Thyroid gland (tissue), 4 donors: ENCODE results near the gene TXN2.

ENCODE experiments used
- POLR2A ChIP-seq, 2 donors: fragments of 450-650 bp; IDR thresholded peaks; one replicate each; pipeline ENCODE4 v1.6.1; 2017; ENCODE audit warnings: antibody characterized with exemption in 2 of 2, mild to moderate bottlenecking in 2 of 2, moderate library complexity in 1 of 2
- TF ChIP-seq, protein P1 (sequence below), 6 experiments: fragments of 200-600 bp in 3 of 6; fragments of 450-650 bp in 3 of 6; sonication (generic) in 3 of 6; IDR thresholded peaks; one replicate each; pipeline ENCODE4 v1.5.1; 2016 to 2019; ENCODE audit warnings: antibody characterized with exemption in 6 of 6, mild to moderate bottlenecking in 2 of 6, inconsistent platforms in 1 of 6, moderate library complexity in 1 of 6

DNA sequence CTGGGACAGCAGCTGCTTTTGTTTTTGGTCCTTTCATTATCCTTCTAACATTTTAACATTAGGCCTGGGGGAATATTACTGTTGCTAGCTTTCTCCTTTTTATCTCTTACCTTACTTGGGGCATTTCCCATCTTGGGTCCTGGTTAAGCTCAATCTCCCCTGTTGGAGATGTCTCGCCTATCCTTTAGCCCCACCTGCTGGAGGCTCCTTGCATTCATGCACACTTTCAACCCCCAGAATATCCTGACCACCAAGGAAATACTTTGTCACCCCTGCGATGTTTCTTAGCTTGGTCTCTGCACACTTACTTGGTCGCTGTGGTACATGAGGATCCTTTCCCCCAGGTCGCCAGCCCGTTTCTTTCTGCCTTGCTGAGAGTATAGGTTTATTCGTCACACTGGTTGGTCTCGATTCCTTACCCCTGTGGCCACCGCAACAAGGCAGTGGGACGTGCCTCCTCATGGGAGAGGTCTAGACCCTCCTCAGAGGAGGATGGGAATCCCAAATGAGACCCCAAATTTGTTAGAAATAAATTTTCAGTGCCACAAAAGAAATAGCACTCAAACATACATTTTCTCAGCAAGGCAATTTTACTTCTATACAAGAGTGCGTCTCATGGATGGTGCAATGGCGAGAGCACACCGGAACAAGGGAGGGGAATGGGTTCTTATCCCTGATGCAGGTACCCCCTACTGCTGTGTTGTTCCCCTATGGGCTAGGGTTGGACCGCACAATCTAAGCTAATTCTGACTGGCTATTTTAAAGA, 5.4 kb upstream of the TXN2 start:
- TF ChIP-seq, protein P1, sequence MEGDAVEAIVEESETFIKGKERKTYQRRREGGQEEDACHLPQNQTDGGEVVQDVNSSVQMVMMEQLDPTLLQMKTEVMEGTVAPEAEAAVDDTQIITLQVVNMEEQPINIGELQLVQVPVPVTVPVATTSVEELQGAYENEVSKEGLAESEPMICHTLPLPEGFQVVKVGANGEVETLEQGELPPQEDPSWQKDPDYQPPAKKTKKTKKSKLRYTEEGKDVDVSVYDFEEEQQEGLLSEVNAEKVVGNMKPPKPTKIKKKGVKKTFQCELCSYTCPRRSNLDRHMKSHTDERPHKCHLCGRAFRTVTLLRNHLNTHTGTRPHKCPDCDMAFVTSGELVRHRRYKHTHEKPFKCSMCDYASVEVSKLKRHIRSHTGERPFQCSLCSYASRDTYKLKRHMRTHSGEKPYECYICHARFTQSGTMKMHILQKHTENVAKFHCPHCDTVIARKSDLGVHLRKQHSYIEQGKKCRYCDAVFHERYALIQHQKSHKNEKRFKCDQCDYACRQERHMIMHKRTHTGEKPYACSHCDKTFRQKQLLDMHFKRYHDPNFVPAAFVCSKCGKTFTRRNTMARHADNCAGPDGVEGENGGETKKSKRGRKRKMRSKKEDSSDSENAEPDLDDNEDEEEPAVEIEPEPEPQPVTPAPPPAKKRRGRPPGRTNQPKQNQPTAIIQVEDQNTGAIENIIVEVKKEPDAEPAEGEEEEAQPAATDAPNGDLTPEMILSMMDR (IDR thresholded peaks at IDR 0.05), result peak in 5 of 6 experiments; percentile 30 to 66 (median 55)
- TF ChIP-seq POLR2A (IDR thresholded peaks at IDR 0.05), result no peak
